ENCODE results near the gene APLN.

DNA sequence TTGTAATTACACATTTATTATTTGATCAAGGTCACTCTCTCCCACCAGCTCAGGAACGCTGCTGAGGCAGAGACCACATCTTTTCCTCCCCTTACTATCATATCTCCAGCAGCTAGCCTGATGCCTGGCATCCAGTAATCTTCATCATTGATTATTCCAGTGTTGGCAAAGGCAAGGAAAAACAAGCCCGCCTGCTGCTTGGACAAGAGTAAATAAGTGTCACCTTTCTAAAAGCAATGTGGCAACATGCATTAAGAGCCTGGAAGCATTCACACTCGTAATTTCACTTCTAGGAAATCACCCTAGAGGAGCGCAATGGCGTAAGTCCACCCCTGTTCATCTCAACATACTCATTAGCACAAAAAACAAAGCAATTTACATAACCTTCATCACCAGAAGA is 54.8 kb downstream of the APLN start:
- TF ChIP-seq, protein P1, sequence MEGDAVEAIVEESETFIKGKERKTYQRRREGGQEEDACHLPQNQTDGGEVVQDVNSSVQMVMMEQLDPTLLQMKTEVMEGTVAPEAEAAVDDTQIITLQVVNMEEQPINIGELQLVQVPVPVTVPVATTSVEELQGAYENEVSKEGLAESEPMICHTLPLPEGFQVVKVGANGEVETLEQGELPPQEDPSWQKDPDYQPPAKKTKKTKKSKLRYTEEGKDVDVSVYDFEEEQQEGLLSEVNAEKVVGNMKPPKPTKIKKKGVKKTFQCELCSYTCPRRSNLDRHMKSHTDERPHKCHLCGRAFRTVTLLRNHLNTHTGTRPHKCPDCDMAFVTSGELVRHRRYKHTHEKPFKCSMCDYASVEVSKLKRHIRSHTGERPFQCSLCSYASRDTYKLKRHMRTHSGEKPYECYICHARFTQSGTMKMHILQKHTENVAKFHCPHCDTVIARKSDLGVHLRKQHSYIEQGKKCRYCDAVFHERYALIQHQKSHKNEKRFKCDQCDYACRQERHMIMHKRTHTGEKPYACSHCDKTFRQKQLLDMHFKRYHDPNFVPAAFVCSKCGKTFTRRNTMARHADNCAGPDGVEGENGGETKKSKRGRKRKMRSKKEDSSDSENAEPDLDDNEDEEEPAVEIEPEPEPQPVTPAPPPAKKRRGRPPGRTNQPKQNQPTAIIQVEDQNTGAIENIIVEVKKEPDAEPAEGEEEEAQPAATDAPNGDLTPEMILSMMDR (IDR thresholded peaks at IDR 0.05; ENCODE audit: low read depth, low read length): no peak
- TF ChIP-seq, protein P2, sequence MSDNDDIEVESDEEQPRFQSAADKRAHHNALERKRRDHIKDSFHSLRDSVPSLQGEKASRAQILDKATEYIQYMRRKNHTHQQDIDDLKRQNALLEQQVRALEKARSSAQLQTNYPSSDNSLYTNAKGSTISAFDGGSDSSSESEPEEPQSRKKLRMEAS (IDR thresholded peaks at IDR 0.05; ENCODE audit: low read depth, low read length): no peak
- TF ChIP-seq POLR2A (IDR thresholded peaks at IDR 0.05; ENCODE audit: extremely low read depth, insufficient read length): no peak

Data from NB4 (cell line).